ENCODE measurements around the gene OSTN.

Gene OSTN

GRCh38 chr3:191296041-191296541 is 97.0 kb downstream of the OSTN start:
- Histone ChIP-seq H3K27ac (ENCODE audit: low read depth, low read length) (no peak overlapping the region), H3K56ac (ENCODE audit: low read length) (no peak overlapping the region), H3K36me3 (ENCODE audit: control insufficient read depth, insufficient read depth, low read length) (no peaks in the 10 kb centered on the region), H2BK120ac (ENCODE audit: low read depth, low read length) (no peak overlapping the region), H3K9ac (ENCODE audit: low read length) (no peak overlapping the region), H4K5ac (ENCODE audit: low read length) (no peak overlapping the region), H3K4ac (ENCODE audit: low read depth, low read length) (no peak overlapping the region), H2BK15ac (replicated peaks; ENCODE audit: low read depth) (no peak overlapping the region), H4K8ac (ENCODE audit: low read depth, low read length) (no peak overlapping the region), H3K27me3 (ENCODE audit: insufficient read depth, low read length, poor library complexity) (no peaks in the 10 kb centered on the region), H3K4me3 (ENCODE audit: low read length) (no peak overlapping the region), H3K79me2 (ENCODE audit: control insufficient read depth, insufficient read depth, low read length) (no peaks in the 10 kb centered on the region), H3K4me2 (ENCODE audit: low read length) (no peak overlapping the region), H3K79me1 (ENCODE audit: low read length) (no peaks in the 10 kb centered on the region), H3K23ac (ENCODE audit: low read length) (no peak overlapping the region), H3K4me1 (ENCODE audit: control insufficient read depth, low read depth, low read length) (no peaks in the 10 kb centered on the region), H3K18ac (ENCODE audit: low read length) (no peak overlapping the region), H2AK5ac (ENCODE audit: low read length) (no peak overlapping the region), H2BK5ac (ENCODE audit: low read length) (no peak overlapping the region)
- DNase-seq: no peak
- WGBS (ENCODE audit: extremely low coverage, insufficient coverage, low lambda C conversion rate): 100% methylated on average over 1 of the region's 4 CpGs

GRCh38 chr3:191298846-191299245 is 99.8 kb downstream of the OSTN start:
- H3K27me3 ChIP-seq (ENCODE audit: insufficient read depth, low read length, poor library complexity): no peaks in the 10 kb centered on the region
- no peak overlapping the region for H4K8ac ChIP-seq (ENCODE audit: low read depth, low read length)
- H3K23ac ChIP-seq (ENCODE audit: low read length): no peak overlapping the region
- H3K4ac ChIP-seq (ENCODE audit: low read depth, low read length): no peak overlapping the region
- H3K36me3 ChIP-seq (ENCODE audit: control insufficient read depth, insufficient read depth, low read length): no peaks in the 10 kb centered on the region
- H3K27ac ChIP-seq (ENCODE audit: low read depth, low read length): no peak overlapping the region
- H2BK120ac ChIP-seq (ENCODE audit: low read depth, low read length): no peak overlapping the region
- H3K79me1 ChIP-seq (ENCODE audit: low read length): no peaks in the 10 kb centered on the region
- H4K5ac ChIP-seq (ENCODE audit: low read length): no peak overlapping the region
- H2AK5ac ChIP-seq (ENCODE audit: low read length): no peak overlapping the region
- H3K9ac ChIP-seq (ENCODE audit: low read length): no peak overlapping the region
- no peak overlapping the region for H2BK15ac ChIP-seq (replicated peaks; ENCODE audit: low read depth)
- H3K4me3 ChIP-seq (ENCODE audit: low read length): no peak overlapping the region
- no peak overlapping the region for H3K4me2 ChIP-seq (ENCODE audit: low read length)
- H3K79me2 ChIP-seq (ENCODE audit: control insufficient read depth, insufficient read depth, low read length): no peaks in the 10 kb centered on the region
- peaks cover 2% of the 10 kb centered on the region for H3K4me1 ChIP-seq (ENCODE audit: control insufficient read depth, low read depth, low read length)
- no peak overlapping the region for H3K56ac ChIP-seq (ENCODE audit: low read length)
- DNase-seq: no peak
- no peak overlapping the region for H2BK5ac ChIP-seq (ENCODE audit: low read length)
- H3K18ac ChIP-seq (ENCODE audit: low read length): no peak overlapping the region

GRCh38 chr3:191300422-191300821 is 101.4 kb downstream of the OSTN start:
- no peak overlapping the region for H3K4me2 ChIP-seq (ENCODE audit: low read length)
- no peak overlapping the region for H2BK15ac ChIP-seq (replicated peaks; ENCODE audit: low read depth)
- no peak overlapping the region for H3K56ac ChIP-seq (ENCODE audit: low read length)
- H3K9ac ChIP-seq (ENCODE audit: low read length): no peak overlapping the region
- no peak overlapping the region for H4K5ac ChIP-seq (ENCODE audit: low read length)
- H3K79me2 ChIP-seq (ENCODE audit: control insufficient read depth, insufficient read depth, low read length): no peaks in the 10 kb centered on the region
- no peak for DNase-seq
- no peak overlapping the region for H3K4ac ChIP-seq (ENCODE audit: low read depth, low read length)
- no peaks in the 10 kb centered on the region for H3K27me3 ChIP-seq (ENCODE audit: insufficient read depth, low read length, poor library complexity)
- H3K18ac ChIP-seq (ENCODE audit: low read length): no peak overlapping the region
- H3K4me1 ChIP-seq (ENCODE audit: control insufficient read depth, low read depth, low read length): peaks cover 2% of the 10 kb centered on the region
- no peak overlapping the region for H3K27ac ChIP-seq (ENCODE audit: low read depth, low read length)
- H2BK5ac ChIP-seq (ENCODE audit: low read length): no peak overlapping the region
- H3K36me3 ChIP-seq (ENCODE audit: control insufficient read depth, insufficient read depth, low read length): no peaks in the 10 kb centered on the region
- no peak overlapping the region for H3K23ac ChIP-seq (ENCODE audit: low read length)
- H2BK120ac ChIP-seq (ENCODE audit: low read depth, low read length): no peak overlapping the region
- WGBS (ENCODE audit: extremely low coverage, insufficient coverage, low lambda C conversion rate): no CpG with 5 or more reads among the region's 1 CpG
- no peak overlapping the region for H3K4me3 ChIP-seq (ENCODE audit: low read length)
- H3K79me1 ChIP-seq (ENCODE audit: low read length): no peaks in the 10 kb centered on the region
- no peak overlapping the region for H4K8ac ChIP-seq (ENCODE audit: low read depth, low read length)
- no peak overlapping the region for H2AK5ac ChIP-seq (ENCODE audit: low read length)

- no peaks in the 10 kb centered on the region for H3K79me1 ChIP-seq (ENCODE audit: low read length)
- no peaks in the 10 kb centered on the region for H3K27me3 ChIP-seq (ENCODE audit: insufficient read depth, low read length, poor library complexity)
- no peak overlapping the region for H4K5ac ChIP-seq (ENCODE audit: low read length)
- peaks cover 2% of the 10 kb centered on the region for H3K4me1 ChIP-seq (ENCODE audit: control insufficient read depth, low read depth, low read length)
- no peak overlapping the region for H3K4me3 ChIP-seq (ENCODE audit: low read length)
- no peak overlapping the region for H3K18ac ChIP-seq (ENCODE audit: low read length)
- no peak overlapping the region for H2BK5ac ChIP-seq (ENCODE audit: low read length)
- DNase-seq: no peak
- H3K4ac ChIP-seq (ENCODE audit: low read depth, low read length): no peak overlapping the region
- no CpG with 5 or more reads among the region's 1 CpG for WGBS (ENCODE audit: extremely low coverage, insufficient coverage, low lambda C conversion rate)
- H3K23ac ChIP-seq (ENCODE audit: low read length): no peak overlapping the region
- no peak overlapping the region for H3K4me2 ChIP-seq (ENCODE audit: low read length)
- H2BK120ac ChIP-seq (ENCODE audit: low read depth, low read length): no peak overlapping the region
- H3K9ac ChIP-seq (ENCODE audit: low read length): no peak overlapping the region
- H4K8ac ChIP-seq (ENCODE audit: low read depth, low read length): no peak overlapping the region
- no peak overlapping the region for H2AK5ac ChIP-seq (ENCODE audit: low read length)
- no peak overlapping the region for H3K27ac ChIP-seq (ENCODE audit: low read depth, low read length)
- no peaks in the 10 kb centered on the region for H3K36me3 ChIP-seq (ENCODE audit: control insufficient read depth, insufficient read depth, low read length)
- H3K56ac ChIP-seq (ENCODE audit: low read length): no peak overlapping the region
- no peak overlapping the region for H2BK15ac ChIP-seq (replicated peaks; ENCODE audit: low read depth)
- no peaks in the 10 kb centered on the region for H3K79me2 ChIP-seq (ENCODE audit: control insufficient read depth, insufficient read depth, low read length)
These were observed 102.0 kb downstream of the OSTN start for GRCh38 chr3:191301017-191301416.

DNA sequence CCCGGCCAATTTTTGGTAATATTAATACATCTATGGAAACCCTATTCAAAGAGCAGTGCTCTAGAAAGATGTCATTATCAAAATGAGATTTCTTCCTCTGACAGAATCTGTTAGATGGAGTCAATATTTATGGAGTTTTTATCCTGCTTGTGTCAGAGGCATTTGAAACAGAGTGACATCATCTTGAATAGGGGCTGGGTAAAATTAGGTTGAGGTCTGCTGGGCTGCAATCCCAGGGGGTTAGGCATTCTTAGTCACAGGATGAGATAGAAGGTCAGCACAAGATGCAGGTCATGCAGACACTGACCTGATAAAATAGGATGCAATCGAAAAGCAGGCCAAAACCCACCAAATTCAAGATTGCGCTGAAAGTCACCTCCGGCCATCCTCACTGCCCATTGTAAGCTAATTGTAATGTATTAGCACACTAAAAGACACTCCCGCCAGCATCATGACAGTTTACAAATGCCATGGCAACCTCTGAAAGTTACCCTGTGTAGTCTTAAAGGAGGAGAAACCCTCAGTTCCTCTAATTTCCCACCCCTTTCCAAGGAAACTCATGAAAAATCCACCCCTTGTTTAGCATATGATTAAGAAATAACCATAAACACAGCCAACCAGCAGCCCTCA is 102.9 kb downstream of the OSTN start:
- Histone ChIP-seq H3K27ac (ENCODE audit: low read depth, low read length) (no peak overlapping the region), H3K18ac (ENCODE audit: low read length) (no peak overlapping the region), H3K56ac (ENCODE audit: low read length) (no peak overlapping the region), H2BK5ac (ENCODE audit: low read length) (no peak overlapping the region), H3K9ac (ENCODE audit: low read length) (no peak overlapping the region), H2BK15ac (replicated peaks; ENCODE audit: low read depth) (no peak overlapping the region), H3K23ac (ENCODE audit: low read length) (no peak overlapping the region), H3K4me2 (ENCODE audit: low read length) (no peak overlapping the region), H4K8ac (ENCODE audit: low read depth, low read length) (no peak overlapping the region), H4K5ac (ENCODE audit: low read length) (no peak overlapping the region), H3K36me3 (ENCODE audit: control insufficient read depth, insufficient read depth, low read length) (no peaks in the 10 kb centered on the region), H2BK120ac (ENCODE audit: low read depth, low read length) (no peak overlapping the region), H3K4ac (ENCODE audit: low read depth, low read length) (no peak overlapping the region), H3K4me1 (ENCODE audit: control insufficient read depth, low read depth, low read length) (peaks cover 2% of the 10 kb centered on the region), H3K4me3 (ENCODE audit: low read length) (no peak overlapping the region), H2AK5ac (ENCODE audit: low read length) (no peak overlapping the region), H3K27me3 (ENCODE audit: insufficient read depth, low read length, poor library complexity) (no peaks in the 10 kb centered on the region), H3K79me1 (ENCODE audit: low read length) (no peaks in the 10 kb centered on the region), H3K79me2 (ENCODE audit: control insufficient read depth, insufficient read depth, low read length) (no peaks in the 10 kb centered on the region)
- peak; percentile 94 for DNase-seq
- no CpG with 5 or more reads among the region's 5 CpGs for WGBS (ENCODE audit: extremely low coverage, insufficient coverage, low lambda C conversion rate)

DNA sequence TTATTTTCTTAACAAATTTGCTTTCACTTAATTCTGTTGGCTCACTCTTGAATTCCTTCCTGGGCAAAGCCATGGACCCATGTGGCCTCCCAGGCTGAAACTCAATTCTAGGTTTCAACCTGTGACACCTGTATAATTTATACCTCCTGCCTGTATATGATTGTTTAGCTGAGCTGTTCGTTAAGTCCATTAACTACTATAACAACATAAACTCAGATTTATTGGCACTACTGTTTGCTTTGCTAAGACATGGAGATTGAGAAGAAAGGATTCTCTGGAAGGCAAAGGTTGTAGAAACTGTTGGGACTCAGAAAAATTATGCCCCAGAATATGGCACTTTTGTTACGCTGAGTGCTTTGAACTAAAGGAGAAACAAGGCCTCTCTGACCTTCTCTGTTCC is 103.4 kb downstream of the OSTN start:
- Histone ChIP-seq H3K4me2 (ENCODE audit: low read length) (no peak overlapping the region), H3K23ac (ENCODE audit: low read length) (no peak overlapping the region), H3K18ac (ENCODE audit: low read length) (no peak overlapping the region), H4K5ac (ENCODE audit: low read length) (no peak overlapping the region), H3K4me1 (ENCODE audit: control insufficient read depth, low read depth, low read length) (peaks cover 2% of the 10 kb centered on the region), H2BK5ac (ENCODE audit: low read length) (no peak overlapping the region), H3K56ac (ENCODE audit: low read length) (no peak overlapping the region), H3K79me2 (ENCODE audit: control insufficient read depth, insufficient read depth, low read length) (no peaks in the 10 kb centered on the region), H3K9ac (ENCODE audit: low read length) (no peak overlapping the region), H3K27ac (ENCODE audit: low read depth, low read length) (no peak overlapping the region), H3K36me3 (ENCODE audit: control insufficient read depth, insufficient read depth, low read length) (no peaks in the 10 kb centered on the region), H3K4ac (ENCODE audit: low read depth, low read length) (no peak overlapping the region), H2BK15ac (replicated peaks; ENCODE audit: low read depth) (no peak overlapping the region), H3K4me3 (ENCODE audit: low read length) (no peak overlapping the region), H3K27me3 (ENCODE audit: insufficient read depth, low read length, poor library complexity) (no peaks in the 10 kb centered on the region), H2AK5ac (ENCODE audit: low read length) (no peak overlapping the region), H4K8ac (ENCODE audit: low read depth, low read length) (no peak overlapping the region), H3K79me1 (ENCODE audit: low read length) (no peaks in the 10 kb centered on the region), H2BK120ac (ENCODE audit: low read depth, low read length) (no peak overlapping the region)
- WGBS (ENCODE audit: extremely low coverage, insufficient coverage, low lambda C conversion rate): no CpG with 5 or more reads among the region's 2 CpGs
- DNase-seq: no peak
